Lower lobe of right lung (tissue), 2 donors: ENCODE measurements around the gene C2CD4C. TPM values are rescaled to one million over a fixed set of nuclear protein-coding genes. Genes with fewer than 3 reads are reported as not detected.
A peak's percentile ranks its signal among the peaks of the same experiment; 100 is the strongest.

Source experiments
- ATAC-seq, 2 donors: fragments of 200-7000 bp; cut with Tn5 transposase; one replicate each; pipeline ENCODE4 v1.9.1; 2020 to 2022; ENCODE audit warnings: mild to moderate bottlenecking in 2 of 2, moderate library complexity in 2 of 2
- DNase-seq: peaks from one replicate; pipeline ENCODE4 v3.0.0-alpha.2; 2020
- H3K27ac ChIP-seq: fragments of 200-600 bp; one replicate; pipeline ENCODE4 v1.8.0; 2022
- H3K27me3 ChIP-seq: fragments of 200-600 bp; one replicate; pipeline ENCODE4 v1.8.0; 2022; ENCODE audit warnings: low read depth
- H3K36me3 ChIP-seq: fragments of 200-600 bp; one replicate; pipeline ENCODE4 v1.8.0; 2022; ENCODE audit warnings: mild to moderate bottlenecking
- H3K4me1 ChIP-seq: fragments of 200-600 bp; one replicate; pipeline ENCODE4 v1.8.0; 2022
- H3K4me3 ChIP-seq: fragments of 200-600 bp; one replicate; pipeline ENCODE4 v1.8.0; 2022; ENCODE audit warnings: mild to moderate bottlenecking
- H3K9me3 ChIP-seq: fragments of 200-600 bp; one replicate; pipeline ENCODE4 v1.8.0; 2022
- CTCF ChIP-seq: fragments of 200-600 bp; IDR thresholded peaks from one replicate; pipeline ENCODE4 v1.8.0; 2022; ENCODE audit warnings: antibody characterized with exemption, mild to moderate bottlenecking
- intact Hi-C: fragments of 100-400 bp; cut with DNase I; formaldehyde crosslinking; loops from one replicate; pipeline ENCODE4 v1.11.0; 2022
- total RNA-seq: library from RNA; stranded (reverse); fragmentation: NEBNext Ultra II Directional; extraction: Animal tissue kit (Norgen Biotek cat#: 25700); gene quantifications from one replicate; pipeline ENCODE4 v1.2.1, GENCODE V29; 2021
- donor health status: DM: no; HTN: yes; CAD: no; lungs with severe emphysema.

Gene C2CD4C
- total RNA-seq, 1 donor from 2014 or later: 2.2 TPM

GRCh38 chr19:436413-436950 is 27.5 kb upstream of the C2CD4C start:
- DNase-seq: no peak
- Histone ChIP-seq H3K27me3 (no peaks in the 10 kb centered on the region), H3K4me3 (no peak overlapping the region), H3K4me1 (no peaks in the 10 kb centered on the region), H3K27ac (no peak overlapping the region), H3K9me3 (no peaks in the 10 kb centered on the region), H3K36me3 (peaks cover 4% of the 10 kb centered on the region)
- no peak for TF ChIP-seq CTCF
- peak in 1 of 2 donors; percentile 18 for ATAC-seq
- intact Hi-C loops: no loop called here

GRCh38 chr19:435707-436412 is 26.9 kb upstream of the C2CD4C start:
- intact Hi-C loops: no loop called here
- TF ChIP-seq CTCF: no peak
- ATAC-seq: peak in 1 of 2 donors; percentile 18

GRCh38 chr19:435056-435706 is 26.2 kb upstream of the C2CD4C start:
- Histone ChIP-seq H3K27me3 (no peaks in the 10 kb centered on the region), H3K27ac (no peak overlapping the region), H3K4me3 (no peak overlapping the region), H3K4me1 (no peaks in the 10 kb centered on the region), H3K36me3 (peaks cover 12% of the 10 kb centered on the region), H3K9me3 (no peaks in the 10 kb centered on the region)
- intact Hi-C loops: no loop called here
- DNase-seq (no peak), ATAC-seq (no peak)
- no peak for TF ChIP-seq CTCF

More at GRCh38 chr19:435707-436412, 26.9 kb upstream of the C2CD4C start:
- no peaks in the 10 kb centered on the region for H3K9me3 ChIP-seq
- no peaks in the 10 kb centered on the region for H3K4me1 ChIP-seq
- H3K27ac ChIP-seq: no peak overlapping the region
- DNase-seq: no peak
- H3K36me3 ChIP-seq: peaks cover 5% of the 10 kb centered on the region
- H3K27me3 ChIP-seq: no peaks in the 10 kb centered on the region
- no peak overlapping the region for H3K4me3 ChIP-seq

- Histone ChIP-seq H3K9me3 (no peaks in the 10 kb centered on the region), H3K36me3 (peaks cover 12% of the 10 kb centered on the region), H3K4me1 (no peaks in the 10 kb centered on the region), H3K27ac (no peak overlapping the region), H3K27me3 (no peaks in the 10 kb centered on the region), H3K4me3 (no peak overlapping the region)
- DNase-seq (no peak), ATAC-seq (no peak)
- intact Hi-C loops: no loop called here
- no peak for TF ChIP-seq CTCF
Observed at GRCh38 chr19:434152-434960, 25.4 kb upstream of the C2CD4C start.

GRCh38 chr19:430701-431100 is 21.8 kb upstream of the C2CD4C start:
- Histone ChIP-seq H3K27me3 (no peaks in the 10 kb centered on the region), H3K4me3 (no peak overlapping the region), H3K4me1 (no peaks in the 10 kb centered on the region), H3K36me3 (peaks cover 12% of the 10 kb centered on the region), H3K27ac (no peak overlapping the region), H3K9me3 (no peaks in the 10 kb centered on the region)
- DNase-seq (no peak), ATAC-seq (peak in 1 of 2 donors; percentile 9)
- intact Hi-C loops: no loop called here
- no peak for TF ChIP-seq CTCF
